DND-41 (cell line): Measurements from ENCODE around the gene CYP19A1.

Experiments
- EZH2 ChIP-seq: IDR thresholded peaks from 3 replicates; pipeline ENCODE4 v1.6.1; 2012; ENCODE audit warnings: borderline replicate concordance, low read depth, mild to moderate bottlenecking, moderate library complexity, low read length, inconsistent platforms; ENCODE audit not compliant: severe bottlenecking
- TF ChIP-seq, protein P1 (sequence below): IDR thresholded peaks from 2 replicates; pipeline ENCODE4 v1.5.1; 2012; ENCODE audit warnings: borderline replicate concordance, low read length, moderate library complexity, mild to moderate bottlenecking; ENCODE audit not compliant: poor library complexity, severe bottlenecking; ENCODE audit errors: extremely low read depth

DNA sequence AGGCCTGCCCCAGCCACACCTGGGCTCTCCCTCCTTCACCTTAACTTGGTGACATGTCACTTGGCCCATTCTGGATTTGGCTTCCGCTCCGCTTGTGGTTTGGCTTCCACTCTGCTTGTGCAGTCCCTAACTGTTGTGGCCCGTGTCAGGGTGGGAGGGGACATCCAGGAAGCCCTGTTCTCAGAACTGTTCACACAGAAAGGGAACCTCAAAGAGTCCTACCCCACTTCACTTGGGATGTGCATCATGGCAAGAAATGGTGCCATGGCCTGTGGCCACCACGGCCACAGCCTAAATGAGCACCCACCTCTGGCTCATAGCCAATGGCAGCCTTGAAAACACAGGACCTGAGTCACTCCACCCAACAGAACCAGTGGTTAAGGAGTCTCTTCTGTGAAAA, 63.4 kb downstream of the CYP19A1 start:
- no peak for TF ChIP-seq EZH2
- TF ChIP-seq, protein P1, sequence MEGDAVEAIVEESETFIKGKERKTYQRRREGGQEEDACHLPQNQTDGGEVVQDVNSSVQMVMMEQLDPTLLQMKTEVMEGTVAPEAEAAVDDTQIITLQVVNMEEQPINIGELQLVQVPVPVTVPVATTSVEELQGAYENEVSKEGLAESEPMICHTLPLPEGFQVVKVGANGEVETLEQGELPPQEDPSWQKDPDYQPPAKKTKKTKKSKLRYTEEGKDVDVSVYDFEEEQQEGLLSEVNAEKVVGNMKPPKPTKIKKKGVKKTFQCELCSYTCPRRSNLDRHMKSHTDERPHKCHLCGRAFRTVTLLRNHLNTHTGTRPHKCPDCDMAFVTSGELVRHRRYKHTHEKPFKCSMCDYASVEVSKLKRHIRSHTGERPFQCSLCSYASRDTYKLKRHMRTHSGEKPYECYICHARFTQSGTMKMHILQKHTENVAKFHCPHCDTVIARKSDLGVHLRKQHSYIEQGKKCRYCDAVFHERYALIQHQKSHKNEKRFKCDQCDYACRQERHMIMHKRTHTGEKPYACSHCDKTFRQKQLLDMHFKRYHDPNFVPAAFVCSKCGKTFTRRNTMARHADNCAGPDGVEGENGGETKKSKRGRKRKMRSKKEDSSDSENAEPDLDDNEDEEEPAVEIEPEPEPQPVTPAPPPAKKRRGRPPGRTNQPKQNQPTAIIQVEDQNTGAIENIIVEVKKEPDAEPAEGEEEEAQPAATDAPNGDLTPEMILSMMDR = no peak
